Uterus (tissue), 4 donors: ENCODE measurements around the gene ENHO. TPM values are rescaled to one million over a fixed set of nuclear protein-coding genes. Genes with fewer than 3 reads are reported as not detected.

Experiments
- DNase-seq, 2 donors: peaks; one replicate each; pipeline ENCODE4 v3.0.0-alpha.2; 2019 to 2020
- H3K27ac ChIP-seq, 2 donors: fragments of 200-600 bp; sonication (generic); 1 replicate in 1 of 2; 2 replicates in 1 of 2; pipeline ENCODE4 v1.5.1; 2016 to 2018
- H3K27me3 ChIP-seq, 2 donors: fragments of 200-600 bp; sonication (generic); one replicate each; pipeline ENCODE4 v1.5.1; 2018 to 2019; ENCODE audit warnings: control low read depth in 1 of 2
- H3K36me3 ChIP-seq, 2 donors: fragments of 200-600 bp; sonication (generic); one replicate each; pipeline ENCODE4 v1.5.1; 2019; ENCODE audit warnings: control low read depth in 1 of 2
- H3K4me1 ChIP-seq, 2 donors: fragments of 200-600 bp; sonication (generic); one replicate each; pipeline ENCODE4 v1.5.1; 2018 to 2019; ENCODE audit warnings: control low read depth in 1 of 2
- H3K4me3 ChIP-seq, 2 donors: fragments of 200-600 bp; sonication (generic); 1 replicate in 1 of 2; 2 replicates in 1 of 2; pipeline ENCODE4 v1.5.1; 2018 to 2019; ENCODE audit warnings: mild to moderate bottlenecking in 1 of 2
- H3K9me3 ChIP-seq, 2 donors: fragments of 200-600 bp; sonication (generic); one replicate each; pipeline ENCODE4 v1.5.1; 2019; ENCODE audit warnings: control low read depth in 1 of 2
- POLR2A ChIP-seq, 2 donors: fragments of 450-650 bp; IDR thresholded peaks; one replicate each; pipeline ENCODE4 v1.6.1; 2016; ENCODE audit warnings: antibody characterized with exemption in 2 of 2, mild to moderate bottlenecking in 1 of 2, moderate library complexity in 1 of 2
- intact Hi-C: fragments of 100-400 bp; cut with DNase I; formaldehyde crosslinking; loops from one replicate; pipeline ENCODE4 v1.15.1; 2023; ENCODE audit warnings: low total_unique reads
- total RNA-seq, 4 donors: library from RNA; depleted of rRNA in 3 of 4; stranded (reverse); fragments of >200 nt in 3 of 4; gene quantifications; one replicate each; pipeline versions ENCODE4 v1.1.0 to v1.2.4, GENCODE V29; 2014 to 2023
- TF ChIP-seq, protein P1 (sequence below), 4 experiments: fragments of 200-600 bp in 2 of 4; fragments of 450-650 bp in 2 of 4; sonication (generic) in 2 of 4; IDR thresholded peaks; one replicate each; pipeline ENCODE4 v1.5.1; 2016 to 2019; ENCODE audit warnings: antibody characterized with exemption in 4 of 4, mild to moderate bottlenecking in 2 of 4, moderate library complexity in 1 of 4
- donor health status: DM: yes; HTN: yes; CAD: no.

Gene ENHO
- total RNA-seq, 4 donors from 2014 or later, result 2.2 TPM; not detected in 3

DNA sequence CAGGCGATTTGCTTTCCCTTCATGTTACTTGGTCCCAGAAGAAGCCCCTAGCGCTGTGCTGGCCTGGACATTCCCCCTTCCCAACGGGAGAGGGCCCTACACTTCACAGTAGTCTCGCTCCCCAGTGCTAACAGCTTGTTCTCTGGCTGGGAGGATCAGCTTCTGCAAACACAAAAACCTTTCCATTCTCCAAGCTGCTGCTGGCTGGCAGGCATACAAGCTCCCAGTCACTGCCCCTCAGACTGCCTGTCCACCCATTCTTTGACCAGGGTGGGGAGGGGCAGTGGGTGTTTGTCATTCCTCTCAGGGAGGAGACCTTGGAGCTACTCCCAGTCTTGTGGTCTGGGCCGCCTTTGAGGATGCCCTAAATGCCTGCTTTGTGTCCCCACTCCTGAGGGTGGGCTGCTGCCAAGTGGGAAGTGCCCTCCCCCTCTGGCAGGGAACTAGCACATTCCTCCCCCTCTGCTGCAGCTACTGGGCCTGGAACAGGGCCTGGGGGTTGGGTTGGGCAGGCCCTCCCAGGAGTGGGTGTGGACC lies 20.8 kb downstream of the ENHO start:
- H3K36me3 ChIP-seq, result no peaks in the 10 kb centered on the region
- no peaks in the 10 kb centered on the region for H3K27me3 ChIP-seq
- no peak overlapping the region for H3K4me3 ChIP-seq
- H3K27ac ChIP-seq, result no peak overlapping the region
- DNase-seq, result peak; percentile 32 to 45
- intact Hi-C loops, result loop anchor here (5.0 kb wide), 1 partner anchor 100 kb away; no protein-coding TSS in a partner anchor
- H3K4me1 ChIP-seq, result no peaks in the 10 kb centered on the region
- H3K9me3 ChIP-seq, result no peaks in the 10 kb centered on the region
- TF ChIP-seq POLR2A (IDR thresholded peaks at IDR 0.05), result no peak
- TF ChIP-seq, protein P1, sequence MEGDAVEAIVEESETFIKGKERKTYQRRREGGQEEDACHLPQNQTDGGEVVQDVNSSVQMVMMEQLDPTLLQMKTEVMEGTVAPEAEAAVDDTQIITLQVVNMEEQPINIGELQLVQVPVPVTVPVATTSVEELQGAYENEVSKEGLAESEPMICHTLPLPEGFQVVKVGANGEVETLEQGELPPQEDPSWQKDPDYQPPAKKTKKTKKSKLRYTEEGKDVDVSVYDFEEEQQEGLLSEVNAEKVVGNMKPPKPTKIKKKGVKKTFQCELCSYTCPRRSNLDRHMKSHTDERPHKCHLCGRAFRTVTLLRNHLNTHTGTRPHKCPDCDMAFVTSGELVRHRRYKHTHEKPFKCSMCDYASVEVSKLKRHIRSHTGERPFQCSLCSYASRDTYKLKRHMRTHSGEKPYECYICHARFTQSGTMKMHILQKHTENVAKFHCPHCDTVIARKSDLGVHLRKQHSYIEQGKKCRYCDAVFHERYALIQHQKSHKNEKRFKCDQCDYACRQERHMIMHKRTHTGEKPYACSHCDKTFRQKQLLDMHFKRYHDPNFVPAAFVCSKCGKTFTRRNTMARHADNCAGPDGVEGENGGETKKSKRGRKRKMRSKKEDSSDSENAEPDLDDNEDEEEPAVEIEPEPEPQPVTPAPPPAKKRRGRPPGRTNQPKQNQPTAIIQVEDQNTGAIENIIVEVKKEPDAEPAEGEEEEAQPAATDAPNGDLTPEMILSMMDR (IDR thresholded peaks at IDR 0.05), result no peak

DNA sequence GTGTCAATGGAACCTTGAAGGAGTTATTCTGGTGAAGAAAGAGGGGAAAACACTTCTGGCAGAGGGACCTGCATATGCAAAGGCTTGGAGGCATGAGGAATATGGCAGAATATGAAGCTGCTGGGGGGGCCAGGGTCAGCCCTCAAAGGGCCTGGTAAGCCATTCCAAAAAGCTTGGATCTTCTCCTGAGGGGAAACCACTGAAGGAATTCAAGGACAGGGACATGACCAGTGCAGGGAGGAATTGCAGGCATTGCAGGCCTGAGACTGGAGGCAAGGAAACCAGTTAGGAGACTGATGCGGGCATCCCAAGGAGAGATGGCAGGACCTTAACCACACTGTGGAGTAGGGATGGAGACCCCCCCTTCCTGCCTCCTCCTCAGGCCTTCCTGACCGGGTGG lies 21.4 kb downstream of the ENHO start:
- TF ChIP-seq, protein P1 (IDR thresholded peaks at IDR 0.05), result no peak
- no peak for TF ChIP-seq POLR2A (IDR thresholded peaks at IDR 0.05)
- H3K27ac ChIP-seq, result no peak overlapping the region
- H3K27me3 ChIP-seq, result no peaks in the 10 kb centered on the region
- H3K9me3 ChIP-seq, result no peaks in the 10 kb centered on the region
- no peak for DNase-seq
- H3K4me1 ChIP-seq, result no peaks in the 10 kb centered on the region
- intact Hi-C loops, result loop anchor here (5.0 kb wide), 1 partner anchor 99 kb away; no protein-coding TSS in a partner anchor
- H3K36me3 ChIP-seq, result no peaks in the 10 kb centered on the region
- no peak overlapping the region for H3K4me3 ChIP-seq

DNA sequence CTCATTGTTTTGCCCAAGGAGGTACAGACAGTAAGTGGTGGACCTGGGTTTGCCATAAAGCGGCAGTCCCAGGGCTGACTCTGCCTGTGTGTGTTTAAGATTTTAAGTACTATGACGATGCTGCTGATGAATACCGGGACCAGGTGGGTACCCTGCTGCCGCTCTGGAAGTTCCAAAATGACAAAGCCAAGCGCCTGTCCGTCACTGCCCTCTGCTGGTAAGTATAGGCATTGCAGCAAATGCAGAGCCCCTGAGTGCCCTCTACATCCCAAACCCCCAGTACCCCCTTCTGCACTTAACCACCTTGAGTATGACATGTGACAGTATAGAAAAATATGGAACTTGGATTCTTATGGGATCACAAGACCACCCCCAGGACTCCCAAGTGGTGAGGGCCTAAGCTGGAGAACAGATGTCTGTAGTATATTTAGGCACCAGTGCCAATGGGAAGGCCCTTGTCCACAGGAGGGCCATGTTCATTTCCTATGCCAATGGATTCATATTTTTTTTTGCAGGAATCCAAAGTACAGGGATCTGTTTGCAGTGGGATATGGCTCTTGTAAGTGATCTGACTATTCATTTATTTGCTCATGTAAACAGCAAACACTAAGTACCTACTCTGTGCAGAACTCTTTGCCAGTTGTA lies 22.0 kb downstream of the ENHO start:
- H3K27ac ChIP-seq, result no peak overlapping the region
- no peaks in the 10 kb centered on the region for H3K9me3 ChIP-seq
- no peak for TF ChIP-seq POLR2A (IDR thresholded peaks at IDR 0.05)
- TF ChIP-seq, protein P1 (IDR thresholded peaks at IDR 0.05), result peak; percentile 81 to 95 (median 88)
- H3K4me1 ChIP-seq, result no peaks in the 10 kb centered on the region
- intact Hi-C loops, result loop anchor here (5.0 kb wide), 1 partner anchor 98 kb away; no protein-coding TSS in a partner anchor
- H3K4me3 ChIP-seq, result no peak overlapping the region
- H3K27me3 ChIP-seq, result no peaks in the 10 kb centered on the region
- H3K36me3 ChIP-seq, result no peaks in the 10 kb centered on the region
- peak; percentile 53 to 57 for DNase-seq

DNA sequence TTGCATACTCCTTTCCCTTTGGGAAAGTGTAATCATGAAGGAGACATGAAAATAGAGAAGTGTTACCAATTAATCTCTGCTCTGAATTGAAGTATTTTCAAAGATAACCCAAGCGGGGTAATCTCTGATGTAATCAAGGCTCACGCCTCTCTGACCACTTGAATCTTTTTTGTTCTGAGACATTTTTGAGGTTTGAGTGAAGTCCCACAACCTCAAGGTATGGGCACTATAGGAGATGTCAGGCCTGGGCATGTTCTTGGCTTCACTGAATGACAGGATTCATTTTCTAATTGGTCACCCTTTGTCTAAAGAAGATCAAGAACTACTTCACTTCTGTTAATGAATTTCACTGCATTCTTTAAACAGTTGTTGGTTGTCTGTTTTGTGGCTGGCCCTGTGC lies 23.7 kb downstream of the ENHO start:
- H3K4me3 ChIP-seq, result no peak overlapping the region
- H3K9me3 ChIP-seq, result no peaks in the 10 kb centered on the region
- TF ChIP-seq, protein P1 (IDR thresholded peaks at IDR 0.05), result no peak
- TF ChIP-seq POLR2A (IDR thresholded peaks at IDR 0.05), result no peak
- DNase-seq, result no peak
- H3K36me3 ChIP-seq, result no peaks in the 10 kb centered on the region
- H3K4me1 ChIP-seq, result no peaks in the 10 kb centered on the region
- H3K27ac ChIP-seq, result no peak overlapping the region
- intact Hi-C loops, result no loop called here
- H3K27me3 ChIP-seq, result no peaks in the 10 kb centered on the region

DNA sequence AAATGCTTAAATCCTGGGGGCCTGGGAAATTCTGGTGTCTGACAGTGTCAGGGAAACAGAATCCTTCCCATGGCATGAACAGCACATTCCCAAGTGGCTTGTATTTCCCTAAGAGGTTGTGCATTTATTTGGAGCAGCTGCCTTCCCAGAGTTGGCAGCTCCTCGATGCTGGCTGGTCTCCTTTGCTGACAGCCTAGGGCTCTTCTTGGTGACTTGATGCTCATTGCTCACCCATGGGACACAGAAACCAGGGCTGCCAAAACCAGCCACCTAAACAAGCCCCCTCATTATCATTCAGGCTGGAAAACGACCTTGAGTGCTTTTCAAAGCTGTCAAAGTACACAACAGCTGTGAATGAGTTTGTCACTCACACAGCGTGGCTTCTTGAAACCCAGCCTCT lies 24.2 kb downstream of the ENHO start:
- no peak overlapping the region for H3K27ac ChIP-seq
- H3K4me3 ChIP-seq, result no peak overlapping the region
- intact Hi-C loops, result no loop called here
- no peak for TF ChIP-seq POLR2A (IDR thresholded peaks at IDR 0.05)
- TF ChIP-seq, protein P1 (IDR thresholded peaks at IDR 0.05), result no peak
- no peaks in the 10 kb centered on the region for H3K4me1 ChIP-seq
- no peaks in the 10 kb centered on the region for H3K36me3 ChIP-seq
- H3K9me3 ChIP-seq, result no peaks in the 10 kb centered on the region
- no peaks in the 10 kb centered on the region for H3K27me3 ChIP-seq
- no peak for DNase-seq
